ENCODE measurements around the gene KIF1A. TPM values are rescaled to one million over a fixed set of nuclear protein-coding genes. Genes with fewer than 3 reads are reported as not detected.

Gene KIF1A
- total and polyA plus RNA-seq, 2 of the 8 experiments (the other 6 are each of a cell fraction or from before 2014, with no cell fraction given) = 61.3 to 281 TPM

- H3K9me3 ChIP-seq (ENCODE audit: insufficient read depth in 2 of 2, low read depth in 1 of 2, low read length in 1 of 2) = no peaks in the 10 kb centered on the region
- CTCF ChIA-PET (ENCODE audit: partially characterized antibody) = interaction anchor here (0.7 kb wide), 1 partner anchor 27 kb away, joined by 3 read pairs; no protein-coding TSS in a partner anchor
- WGBS, 2 experiments (ENCODE audit: extremely low coverage in 1 of 2, insufficient coverage in 1 of 2, insufficient read length in 1 of 2, insufficient replicate concordance in 2 of 2, low coverage in 1 of 2, low lambda C conversion rate in 2 of 2, missing lambda C conversion rate in 1 of 2) = 79% methylated on average over 4 of the region's 4 CpGs; no CpG with 5 or more reads in 1 of the 2 experiments
- TF ChIP-seq, protein P1, sequence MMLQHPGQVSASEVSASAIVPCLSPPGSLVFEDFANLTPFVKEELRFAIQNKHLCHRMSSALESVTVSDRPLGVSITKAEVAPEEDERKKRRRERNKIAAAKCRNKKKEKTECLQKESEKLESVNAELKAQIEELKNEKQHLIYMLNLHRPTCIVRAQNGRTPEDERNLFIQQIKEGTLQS (IDR thresholded peaks at IDR 0.05; ENCODE audit: insufficient read depth, low read depth, low read length) = no peak
- TF ChIP-seq RXRA (IDR thresholded peaks at IDR 0.05; ENCODE audit: insufficient read depth, low read depth, low read length) (no peak), EP300 (IDR thresholded peaks at IDR 0.05; ENCODE audit: borderline replicate concordance in 1 of 2, low read depth in 2 of 2, low read length in 2 of 2) (no peak), GABPA (IDR thresholded peaks at IDR 0.05; ENCODE audit: borderline replicate concordance, insufficient read depth, low read length) (no peak), GTF2F1 (IDR thresholded peaks at IDR 0.05; ENCODE audit: borderline replicate concordance, low read depth, low read length) (no peak), SP4 (IDR thresholded peaks at IDR 0.05; ENCODE audit: low read length) (no peak), POU5F1 (IDR thresholded peaks at IDR 0.05; ENCODE audit: low read depth, low read length) (no peak), CHD1 (IDR thresholded peaks at IDR 0.05; ENCODE audit: low read depth, low read length) (no peak), BRCA1 (IDR thresholded peaks at IDR 0.05; ENCODE audit: low read depth, low read length) (no peak), PHF8 (conservative IDR thresholded peaks at IDR 0.05; ENCODE audit: low read depth, low read length) (no peak), POLR2AphosphoS5 (IDR thresholded peaks at IDR 0.05; ENCODE audit: low read depth, low read length) (no peak), EGR1 (IDR thresholded peaks at IDR 0.05; ENCODE audit: borderline replicate concordance, low read depth, low read length) (no peak), CHD2 (IDR thresholded peaks at IDR 0.05; ENCODE audit: low read length) (no peak), HDAC2 (IDR thresholded peaks at IDR 0.05; ENCODE audit: borderline replicate concordance in 1 of 2, low read depth in 2 of 2, low read length in 2 of 2) (no peak)
Measured at GRCh38 chr2:240837621-240838020, 17.6 kb upstream of the KIF1A start.

More at GRCh38 chr2:240837621-240838020, 17.6 kb upstream of the KIF1A start:
- Histone ChIP-seq H3K36me3 (ENCODE audit: control insufficient read depth in 2 of 4, insufficient read depth in 4 of 4, low read length in 3 of 4) (no peaks in the 10 kb centered on the region), H4K5ac (ENCODE audit: insufficient read length, low read depth, low read length) (no peak overlapping the region), H2BK5ac (ENCODE audit: low read depth, low read length) (no peak overlapping the region), H2AK5ac (ENCODE audit: low read depth, low read length) (no peak overlapping the region), H3K27me3 (replicated peaks in 1 of 4; ENCODE audit: control insufficient read depth in 3 of 4, extremely low read depth in 1 of 4, insufficient read depth in 3 of 4, low read length in 3 of 4) (peaks cover 0 to 5% (median 1%) of the 10 kb centered on the region in 4 experiments; a peak in 1 of 7 replicates), H2BK15ac (ENCODE audit: low read length) (no peak overlapping the region), H2BK20ac (ENCODE audit: low read length) (no peak overlapping the region), H3K27ac (ENCODE audit: low read depth, low read length) (no peak overlapping the region), H3K23me2 (ENCODE audit: low read depth, low read length) (no peaks in the 10 kb centered on the region), H4K91ac (replicated peaks; ENCODE audit: insufficient read length, low read length) (no peak overlapping the region), H3K9ac (replicated peaks in 1 of 4; ENCODE audit: extremely low read depth in 1 of 4, low read depth in 3 of 4, low read length in 3 of 4) (no peak overlapping the region), H3K4me2 (ENCODE audit: insufficient read depth in 1 of 2, low read depth in 2 of 2, low read length in 2 of 2) (no peak overlapping the region), H3K4me3 (ENCODE audit: extremely low read depth in 1 of 4, insufficient read depth in 2 of 4, low read depth in 3 of 4, low read length in 4 of 4) (no peak overlapping the region), H3K14ac (ENCODE audit: insufficient read length) (no peak overlapping the region), H2AFZ (ENCODE audit: low read length) (no peak overlapping the region), H2BK12ac (ENCODE audit: low read depth, low read length) (no peak overlapping the region), H3K56ac (replicated peaks; ENCODE audit: insufficient read length, low read depth, low read length) (no peak overlapping the region), H3K4me1 (replicated peaks in 1 of 4; ENCODE audit: control insufficient read depth in 3 of 4, insufficient read depth in 4 of 4, low read length in 3 of 4) (peaks cover 0 to 2% (median 0%) of the 10 kb centered on the region in 4 experiments; a peak in 1 of 7 replicates), H4K20me1 (replicated peaks in 1 of 2; ENCODE audit: control insufficient read depth in 1 of 2, insufficient read depth in 2 of 2, low read length in 2 of 2) (peaks cover 0 to 3% of the 10 kb centered on the region in 2 experiments), H3K18ac (ENCODE audit: extremely low read depth, low read length) (no peak overlapping the region), H3K79me2 (ENCODE audit: control insufficient read depth in 1 of 2, insufficient read depth in 2 of 2, low read length in 2 of 2) (no peaks in the 10 kb centered on the region), H4K8ac (ENCODE audit: extremely low read depth, insufficient read depth, low read length) (no peak overlapping the region), H3K4ac (replicated peaks; ENCODE audit: insufficient read length, low read depth, low read length) (no peak overlapping the region), H3K79me1 (ENCODE audit: low read depth, low read length) (no peaks in the 10 kb centered on the region), H2BK120ac (replicated peaks; ENCODE audit: low read depth, low read length) (no peak overlapping the region), H3K23ac (ENCODE audit: insufficient read length) (no peak overlapping the region)
- FAIRE-seq = no peak
- POLR2A ChIA-PET (ENCODE audit: partially characterized antibody) = interaction anchor here (2.0 kb wide), 1 partner anchor 62 kb away, joined by 4 read pairs; no protein-coding TSS in a partner anchor
- DNase-seq (ENCODE audit: low read depth in 1 of 2, low spot score in 2 of 2) = no peak
